GM23248 (cell line): ENCODE data around the gene TOMM6.

ENCODE experiments used
- EZH2 ChIP-seq: fragments of 200-600 bp; sonication (generic); IDR thresholded peaks from 2 replicates; pipeline ENCODE4 v1.6.1; 2018; ENCODE audit warnings: antibody characterized with exemption, mild to moderate bottlenecking; ENCODE audit not compliant: insufficient read depth, poor library complexity, severe bottlenecking
- EZH2phosphoT487 ChIP-seq: fragments of 200-600 bp; sonication (generic); IDR thresholded peaks from 2 replicates; pipeline ENCODE4 v1.6.1; 2018; ENCODE audit warnings: antibody characterized with exemption, moderate library complexity, mild to moderate bottlenecking, low read depth; ENCODE audit not compliant: insufficient read depth

- TF ChIP-seq EZH2: no peak
- no peak for TF ChIP-seq EZH2phosphoT487
Observed at GRCh38 chr6:41791305-41791704, 3.8 kb downstream of the TOMM6 start.
